ENCODE measurements around the gene APEX1. TPM values are rescaled to one million over a fixed set of nuclear protein-coding genes. Genes with fewer than 3 reads are reported as not detected.
A peak's percentile ranks its signal among the peaks of the same experiment; 100 is the strongest.

Gene APEX1
- total and polyA plus RNA-seq, 2 donors = 128 to 159 TPM

DNA sequence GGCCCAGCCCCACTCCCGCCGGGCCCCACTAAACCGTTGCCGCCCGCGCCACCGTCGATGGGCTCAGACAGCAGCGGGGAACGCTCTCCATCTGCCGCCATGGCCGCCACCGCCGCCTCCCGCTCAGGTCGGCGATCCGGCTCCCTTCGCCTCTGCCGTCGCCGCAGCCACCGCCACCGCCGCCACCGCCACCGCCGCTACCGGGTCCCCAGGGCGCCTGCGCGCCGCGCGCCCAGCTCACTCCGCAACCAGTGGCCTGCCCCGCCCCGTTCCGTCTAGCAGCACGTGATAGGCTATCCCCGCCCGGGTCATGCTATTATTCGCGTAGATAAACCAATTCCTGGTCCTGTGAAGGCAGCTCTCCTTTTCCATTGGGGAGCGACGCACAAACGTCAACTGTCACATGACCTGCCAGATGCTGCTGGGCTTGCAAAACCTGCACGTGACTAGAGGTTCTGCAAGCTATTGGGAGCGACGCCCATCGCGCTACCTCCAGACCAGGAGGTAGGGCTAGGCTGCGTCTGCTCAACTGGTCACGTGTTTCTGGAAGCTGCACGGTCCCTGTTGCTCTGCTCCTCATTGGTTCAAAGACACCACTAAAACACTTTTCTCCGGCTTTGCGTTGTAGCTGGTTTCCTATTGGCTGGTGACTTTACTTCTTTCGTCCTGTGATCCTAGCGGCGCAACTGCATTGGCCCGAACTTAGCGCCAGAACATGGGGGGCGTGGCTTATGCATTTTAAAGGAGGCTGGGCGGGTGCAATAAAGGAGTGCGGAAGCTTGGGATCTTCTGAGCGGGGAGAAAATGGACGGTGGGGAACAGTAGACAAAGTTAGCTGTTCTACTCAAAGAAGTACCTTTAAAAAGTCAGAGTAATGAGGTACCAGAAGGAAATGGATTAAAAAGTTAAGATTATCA lies 6.5 kb downstream of the APEX1 start, which contains the start of gene PIP4P1:
Gene PIP4P1 (minus strand): TSS at position 210 of the 917 bp plus-strand sequence. CDS start 109 bp downstream, at position 101.
- peaks cover 32 to 38% of the 10 kb centered on the region in 2 donors for H3K36me3 ChIP-seq (ENCODE audit: control insufficient read depth in 2 of 2, insufficient read depth in 2 of 2, low read length in 1 of 2)
- peak within 1 kb of the TSS; percentile 95 to 97 for H3K27ac ChIP-seq (ENCODE audit: low read depth in 1 of 2, low read length in 1 of 2)
- peak; percentile 87 to 99 (median 97) for DNase-seq (ENCODE audit: low read depth in 6 of 9, low spot score in 9 of 9)
- no peaks in the 10 kb centered on the region for H3K9me3 ChIP-seq (ENCODE audit: control insufficient read depth in 2 of 2, insufficient read depth in 1 of 2, low read length in 1 of 2)
- peak within 1 kb of the TSS; percentile 77 to 85 for H3K4me3 ChIP-seq (ENCODE audit: low read length in 2 of 2)
- H3K4me1 ChIP-seq (ENCODE audit: control insufficient read depth in 2 of 2, insufficient read depth in 2 of 2, low read length in 2 of 2) = peaks cover 12 to 24% of the 10 kb centered on the region in 2 donors
- WGBS = under 1% methylated on average over 67 of the region's 67 CpGs
- H3K27me3 ChIP-seq (ENCODE audit: control insufficient read depth in 2 of 2, insufficient read depth in 1 of 2, low read length in 1 of 2) = no peaks in the 10 kb centered on the region

DNA sequence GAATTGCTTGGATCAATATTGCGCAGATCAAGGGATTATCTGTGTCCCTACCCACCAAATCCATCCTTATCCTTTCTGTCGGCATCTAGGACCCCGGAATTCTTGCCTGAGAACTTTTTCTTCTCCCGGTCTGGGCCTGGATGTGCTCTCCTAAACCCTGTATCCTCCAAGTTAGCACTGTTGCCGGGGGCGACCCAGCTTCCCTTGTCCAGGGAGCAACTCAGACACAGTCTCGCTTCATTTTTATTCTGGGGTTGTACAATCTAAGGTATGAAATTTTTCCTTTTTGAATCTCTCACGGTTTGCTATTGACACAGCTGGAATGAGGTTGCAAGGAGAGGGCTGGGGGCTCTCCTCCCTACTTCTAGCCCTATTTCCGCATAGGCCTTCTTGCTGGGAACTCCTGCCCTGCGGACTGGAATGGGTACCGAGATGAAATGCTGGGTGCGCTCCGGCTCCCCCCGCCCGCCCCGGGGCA lies 13.8 kb downstream of the APEX1 start:
- no peak for DNase-seq (ENCODE audit: low read depth in 6 of 9, low spot score in 9 of 9)
- H3K9me3 ChIP-seq (ENCODE audit: control insufficient read depth in 2 of 2, insufficient read depth in 1 of 2, low read length in 1 of 2) = no peaks in the 10 kb centered on the region
- H3K4me3 ChIP-seq (ENCODE audit: low read length in 2 of 2) = peak overlapping the region; percentile 72 to 85
- WGBS = 40% methylated on average over 16 of the region's 16 CpGs
- H3K4me1 ChIP-seq (ENCODE audit: control insufficient read depth in 2 of 2, insufficient read depth in 2 of 2, low read length in 2 of 2) = peaks cover 17 to 19% of the 10 kb centered on the region in 2 donors
- H3K36me3 ChIP-seq (ENCODE audit: control insufficient read depth in 2 of 2, insufficient read depth in 2 of 2, low read length in 1 of 2) = peaks cover 12 to 15% of the 10 kb centered on the region in 2 donors
- H3K27me3 ChIP-seq (ENCODE audit: control insufficient read depth in 2 of 2, insufficient read depth in 1 of 2, low read length in 1 of 2) = no peaks in the 10 kb centered on the region
- H3K27ac ChIP-seq (ENCODE audit: low read depth in 1 of 2, low read length in 1 of 2) = no peak overlapping the region

DNA sequence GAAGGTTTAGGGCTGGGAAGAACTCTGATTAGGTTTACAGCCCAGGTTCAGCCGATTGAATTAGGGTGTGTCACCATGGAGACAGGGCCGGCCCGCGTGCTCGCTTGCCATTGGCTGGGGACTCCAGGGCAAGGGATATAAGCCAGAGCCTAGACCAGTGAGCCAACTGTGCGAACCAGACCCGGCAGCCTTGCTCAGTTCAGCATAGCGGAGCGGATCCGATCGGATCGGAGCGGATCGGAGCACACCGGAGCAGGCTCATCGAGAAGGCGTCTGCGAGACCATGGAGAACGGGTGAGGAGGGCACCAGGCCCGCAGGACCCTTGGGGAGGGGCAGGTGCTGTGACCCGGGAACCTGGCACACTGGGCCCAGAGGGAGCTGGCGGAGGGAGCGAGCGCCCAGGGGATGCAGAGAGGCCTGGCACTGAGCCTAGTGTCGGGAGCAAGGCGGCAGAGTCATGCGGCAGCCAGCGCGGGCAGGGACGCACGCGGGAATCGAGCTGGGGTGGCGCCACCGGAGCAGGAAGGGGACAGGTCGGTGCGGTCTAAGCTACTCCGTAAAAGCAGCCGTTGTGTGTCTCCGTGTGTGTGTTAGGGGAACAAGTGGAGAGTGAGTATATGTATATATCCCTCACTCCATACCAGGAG lies 14.3 kb downstream of the APEX1 start, which contains the start of gene PNP:
Gene PNP (plus strand): TSS at position 165 of the 648 bp plus-strand sequence. CDS start 119 bp downstream, at position 284.
- Histone ChIP-seq H3K4me1 (ENCODE audit: control insufficient read depth in 2 of 2, insufficient read depth in 2 of 2, low read length in 2 of 2) (peaks cover 17 to 19% of the 10 kb centered on the region in 2 donors), H3K4me3 (ENCODE audit: low read length in 2 of 2) (peak within 1 kb of the TSS; percentile 72 to 85), H3K27ac (ENCODE audit: low read depth in 1 of 2, low read length in 1 of 2) (peak within 1 kb of the TSS; percentile 49 to 88), H3K27me3 (ENCODE audit: control insufficient read depth in 2 of 2, insufficient read depth in 1 of 2, low read length in 1 of 2) (no peaks in the 10 kb centered on the region), H3K36me3 (ENCODE audit: control insufficient read depth in 2 of 2, insufficient read depth in 2 of 2, low read length in 1 of 2) (peaks cover 14 to 19% of the 10 kb centered on the region in 2 donors), H3K9me3 (ENCODE audit: control insufficient read depth in 2 of 2, insufficient read depth in 1 of 2, low read length in 1 of 2) (no peaks in the 10 kb centered on the region)
- DNase-seq (ENCODE audit: low read depth in 6 of 9, low spot score in 9 of 9) = peak in 8 of 9 donors; percentile 50 to 85 (median 65)
- whole genome bisulfite sequencing = under 1% methylated on average over 40 of the region's 40 CpGs

DNA sequence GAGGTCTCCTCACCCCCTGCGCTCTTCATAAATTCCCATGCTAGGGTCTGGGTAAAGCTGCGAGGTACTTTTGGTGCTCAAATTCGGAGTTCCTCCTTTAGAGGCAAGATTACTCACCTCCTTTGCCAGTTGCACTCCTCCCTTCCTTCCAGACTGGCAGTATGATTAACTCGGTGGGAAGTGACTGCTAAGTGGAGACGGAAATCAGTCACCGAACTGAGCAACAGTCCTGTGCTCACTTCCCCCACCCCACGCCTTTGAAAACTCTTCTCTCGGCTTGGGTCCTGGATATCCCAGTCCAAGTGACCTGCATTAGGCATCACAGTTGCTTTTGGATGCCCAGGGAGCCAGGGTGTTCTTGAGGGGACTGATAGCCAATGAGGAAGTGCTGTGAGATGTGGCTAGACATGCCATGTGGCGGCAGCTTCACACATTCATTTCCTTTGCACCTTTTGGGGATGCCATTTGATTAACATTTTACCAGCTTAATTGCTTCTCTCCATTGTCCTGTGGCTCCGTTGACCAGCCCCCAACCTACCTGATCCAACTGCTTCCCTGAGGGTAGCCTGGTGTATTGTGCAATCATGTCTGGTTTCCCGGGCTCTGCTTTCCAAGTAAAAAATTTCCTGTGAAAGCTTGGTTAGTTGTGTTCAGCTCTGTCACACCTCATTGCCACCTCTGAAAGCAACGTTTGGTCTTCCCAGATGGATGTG lies 15.0 kb downstream of the APEX1 start:
- DNase-seq (ENCODE audit: low read depth in 6 of 9, low spot score in 9 of 9) = peak in 3 of 9 donors; percentile 26 to 60 (median 38)
- H3K4me1 ChIP-seq (ENCODE audit: control insufficient read depth in 2 of 2, insufficient read depth in 2 of 2, low read length in 2 of 2) = peaks cover 17 to 19% of the 10 kb centered on the region in 2 donors
- H3K9me3 ChIP-seq (ENCODE audit: control insufficient read depth in 2 of 2, insufficient read depth in 1 of 2, low read length in 1 of 2) = no peaks in the 10 kb centered on the region
- WGBS = 2% methylated on average over 12 of the region's 12 CpGs
- H3K36me3 ChIP-seq (ENCODE audit: control insufficient read depth in 2 of 2, insufficient read depth in 2 of 2, low read length in 1 of 2) = peaks cover 20 to 26% of the 10 kb centered on the region in 2 donors
- no peaks in the 10 kb centered on the region for H3K27me3 ChIP-seq (ENCODE audit: control insufficient read depth in 2 of 2, insufficient read depth in 1 of 2, low read length in 1 of 2)
- peak overlapping the region; percentile 49 to 88 for H3K27ac ChIP-seq (ENCODE audit: low read depth in 1 of 2, low read length in 1 of 2)
- peak overlapping the region; percentile 72 to 85 for H3K4me3 ChIP-seq (ENCODE audit: low read length in 2 of 2)

DNA sequence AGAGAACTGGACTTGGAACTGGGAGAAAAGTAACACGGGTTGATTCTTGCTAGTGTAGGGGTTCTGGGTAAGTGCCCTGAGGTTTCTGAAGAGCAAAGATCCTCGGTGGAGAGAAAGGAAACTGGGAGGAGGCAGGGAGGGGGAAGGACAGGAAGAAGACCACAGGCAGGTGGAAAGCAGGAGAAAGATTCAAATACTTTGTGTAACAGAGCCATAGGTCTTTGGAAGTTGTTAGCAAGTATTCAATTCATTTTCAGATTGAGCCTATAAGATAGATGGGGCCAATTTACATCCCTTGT lies 15.5 kb downstream of the APEX1 start:
- peak overlapping the region in 1 of 2 donors; percentile 49 for H3K27ac ChIP-seq (ENCODE audit: low read depth in 1 of 2, low read length in 1 of 2)
- DNase-seq (ENCODE audit: low read depth in 6 of 9, low spot score in 9 of 9) = no peak

DNA sequence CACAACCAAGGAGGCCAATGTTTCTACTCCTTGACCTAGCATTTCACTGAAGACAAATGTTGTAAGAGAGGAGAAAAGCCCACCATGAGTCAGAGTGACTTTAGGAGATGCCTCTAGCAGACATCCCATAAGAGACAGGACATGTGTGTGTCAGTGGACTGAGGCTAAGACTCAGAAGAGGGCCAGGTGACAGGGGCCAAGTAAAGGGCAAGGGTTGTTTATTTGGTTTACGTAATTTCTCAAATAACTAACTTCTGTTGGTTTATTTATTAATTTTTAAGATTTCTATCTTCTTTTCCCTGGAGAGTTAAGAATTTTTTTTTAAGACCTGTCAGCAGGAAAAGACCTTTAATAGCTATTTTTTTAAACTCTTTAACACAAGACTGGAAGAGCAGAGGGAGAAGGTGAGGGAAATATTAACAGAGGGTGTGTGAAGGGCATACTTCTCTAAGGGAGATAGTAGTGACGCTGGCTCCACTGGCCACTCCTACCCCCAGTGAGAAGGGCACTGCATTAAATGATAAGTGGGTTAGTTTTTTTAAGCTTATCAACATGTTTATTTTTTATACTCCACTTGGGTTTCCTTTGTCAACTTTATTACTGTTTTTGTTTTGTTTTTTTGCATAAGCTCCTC lies 17.6 kb downstream of the APEX1 start:
- Histone ChIP-seq H3K9me3 (ENCODE audit: control insufficient read depth in 2 of 2, insufficient read depth in 1 of 2, low read length in 1 of 2) (no peaks in the 10 kb centered on the region), H3K36me3 (ENCODE audit: control insufficient read depth in 2 of 2, insufficient read depth in 2 of 2, low read length in 1 of 2) (peaks cover 28 to 49% of the 10 kb centered on the region in 2 donors), H3K27ac (ENCODE audit: low read depth in 1 of 2, low read length in 1 of 2) (no peak overlapping the region), H3K27me3 (ENCODE audit: control insufficient read depth in 2 of 2, insufficient read depth in 1 of 2, low read length in 1 of 2) (no peaks in the 10 kb centered on the region), H3K4me3 (ENCODE audit: low read length in 2 of 2) (no peak overlapping the region), H3K4me1 (ENCODE audit: control insufficient read depth in 2 of 2, insufficient read depth in 2 of 2, low read length in 2 of 2) (peaks cover 28 to 29% of the 10 kb centered on the region in 2 donors)
- DNase-seq (ENCODE audit: low read depth in 6 of 9, low spot score in 9 of 9) = no peak
- WGBS = 94% methylated on average over 2 of the region's 2 CpGs

More for the DNA sequence above, 15.5 kb downstream of the APEX1 start:
- Histone ChIP-seq H3K4me1 (ENCODE audit: control insufficient read depth in 2 of 2, insufficient read depth in 2 of 2, low read length in 2 of 2) (peaks cover 17 to 19% of the 10 kb centered on the region in 2 donors), H3K4me3 (ENCODE audit: low read length in 2 of 2) (peak overlapping the region; percentile 72 to 85), H3K27me3 (ENCODE audit: control insufficient read depth in 2 of 2, insufficient read depth in 1 of 2, low read length in 1 of 2) (no peaks in the 10 kb centered on the region), H3K9me3 (ENCODE audit: control insufficient read depth in 2 of 2, insufficient read depth in 1 of 2, low read length in 1 of 2) (no peaks in the 10 kb centered on the region), H3K36me3 (ENCODE audit: control insufficient read depth in 2 of 2, insufficient read depth in 2 of 2, low read length in 1 of 2) (peaks cover 24 to 30% of the 10 kb centered on the region in 2 donors)
- WGBS = 0% methylated on average over 2 of the region's 2 CpGs

DNA sequence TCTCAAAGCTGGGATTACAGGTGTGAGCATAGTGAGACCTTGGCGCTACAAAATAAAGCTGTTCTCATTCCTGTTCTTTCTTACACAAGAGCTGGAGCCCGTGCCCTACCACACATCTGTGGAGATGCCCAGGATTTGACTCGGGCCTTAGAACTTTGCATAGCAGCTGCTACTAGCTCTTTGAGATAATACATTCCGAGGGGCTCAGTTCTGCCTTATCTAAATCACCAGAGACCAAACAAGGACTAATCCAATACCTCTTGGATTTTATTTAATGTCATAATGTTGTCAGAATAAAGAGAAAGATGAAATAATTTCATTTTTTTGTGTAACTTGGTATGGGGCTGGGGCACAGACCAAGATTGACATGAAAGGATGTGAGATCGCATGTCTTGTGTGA lies 21.8 kb downstream of the APEX1 start:
- Histone ChIP-seq H3K4me1 (ENCODE audit: control insufficient read depth in 2 of 2, insufficient read depth in 2 of 2, low read length in 2 of 2) (peaks cover 9 to 14% of the 10 kb centered on the region in 2 donors), H3K27ac (ENCODE audit: low read depth in 1 of 2, low read length in 1 of 2) (peak overlapping the region in 1 of 2 donors; percentile 90)
- 86% methylated on average over 5 of the region's 5 CpGs for WGBS

DNA sequence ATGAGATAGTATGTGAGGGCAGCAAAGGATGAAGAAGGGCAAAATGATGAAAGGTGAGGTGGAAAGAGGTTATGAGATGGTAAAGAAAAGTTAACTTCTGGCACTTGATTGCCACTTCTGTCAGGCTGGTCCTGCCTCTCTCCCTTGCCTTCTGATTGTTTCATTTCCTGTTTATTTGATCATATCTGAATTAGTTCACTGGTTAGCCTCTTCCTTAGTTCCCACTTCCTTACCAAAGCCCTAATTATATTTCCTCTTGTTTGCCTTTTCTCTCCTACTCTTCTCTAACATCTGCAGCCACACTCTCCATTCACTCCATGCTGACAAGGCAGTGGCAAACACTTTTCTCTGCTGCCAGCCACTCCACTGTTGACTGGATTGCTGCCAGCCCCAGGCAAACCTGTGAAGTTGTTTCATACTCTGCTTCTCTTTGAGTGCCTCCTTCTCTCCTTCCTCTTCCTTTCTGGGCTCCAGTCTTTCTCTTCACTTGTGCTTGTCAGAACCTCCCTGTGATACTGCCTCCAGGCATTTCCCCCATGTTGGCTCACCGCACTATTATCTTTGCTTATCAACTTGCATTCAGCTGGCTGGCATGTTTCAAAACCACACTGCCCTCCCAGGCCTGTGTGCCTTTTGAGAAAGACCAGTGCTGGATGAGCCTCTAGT lies 22.3 kb downstream of the APEX1 start:
- DNase-seq (ENCODE audit: low read depth in 6 of 9, low spot score in 9 of 9) = peak in 3 of 9 donors; percentile 26 to 61 (median 32)
- H3K27me3 ChIP-seq (ENCODE audit: control insufficient read depth in 2 of 2, insufficient read depth in 1 of 2, low read length in 1 of 2) = no peaks in the 10 kb centered on the region
- H3K4me3 ChIP-seq (ENCODE audit: low read length in 2 of 2) = no peak overlapping the region
- 38% methylated on average over 1 of the region's 1 CpG for WGBS
- H3K27ac ChIP-seq (ENCODE audit: low read depth in 1 of 2, low read length in 1 of 2) = peak overlapping the region; percentile 71 to 78
- H3K9me3 ChIP-seq (ENCODE audit: control insufficient read depth in 2 of 2, insufficient read depth in 1 of 2, low read length in 1 of 2) = no peaks in the 10 kb centered on the region
- H3K36me3 ChIP-seq (ENCODE audit: control insufficient read depth in 2 of 2, insufficient read depth in 2 of 2, low read length in 1 of 2) = peaks cover 25 to 47% of the 10 kb centered on the region in 2 donors
- peaks cover 9 to 14% of the 10 kb centered on the region in 2 donors for H3K4me1 ChIP-seq (ENCODE audit: control insufficient read depth in 2 of 2, insufficient read depth in 2 of 2, low read length in 2 of 2)

More for the DNA sequence above, 21.8 kb downstream of the APEX1 start:
- Histone ChIP-seq H3K9me3 (ENCODE audit: control insufficient read depth in 2 of 2, insufficient read depth in 1 of 2, low read length in 1 of 2) (no peaks in the 10 kb centered on the region), H3K36me3 (ENCODE audit: control insufficient read depth in 2 of 2, insufficient read depth in 2 of 2, low read length in 1 of 2) (peaks cover 28 to 49% of the 10 kb centered on the region in 2 donors), H3K4me3 (ENCODE audit: low read length in 2 of 2) (no peak overlapping the region), H3K27me3 (ENCODE audit: control insufficient read depth in 2 of 2, insufficient read depth in 1 of 2, low read length in 1 of 2) (no peaks in the 10 kb centered on the region)
- DNase-seq (ENCODE audit: low read depth in 6 of 9, low spot score in 9 of 9) = no peak
